Caco-2 (cell line): ENCODE results near the gene TOMM70. TPM values are rescaled to one million over a fixed set of nuclear protein-coding genes. Genes with fewer than 3 reads are reported as not detected.

Source experiments
- BruUV-seq: library from RNA; stranded (reverse); fragments of 400-500 nt; replicated peaks from 2 replicates; lab custom pipeline; 2021; lab: Mats Ljungman, UMichigan
- CTCF ChIA-PET: fragments of 300-600 bp; sonication (Branson Sonifier 250); formaldehyde crosslinking; loops from one replicate; lab custom pipeline; 2022; ENCODE audit warnings: antibody characterized with exemption; lab: Charles Lee
- POLR2A ChIA-PET: fragments of 300-600 bp; sonication (Branson Sonifier 250); formaldehyde crosslinking; loops from one replicate; lab custom pipeline; 2022; ENCODE audit warnings: antibody characterized with exemption; lab: Charles Lee
- DNase-seq, 2 experiments: peaks; one replicate each; pipeline versions ENCODE4 v3.0.0 to v3.0.0-alpha.2; 2020 to 2022
- H3K27me3 ChIP-seq: replicated peaks from 2 replicates; pipeline ENCODE4 v1.6.0; 2011; ENCODE audit warnings: low read length; ENCODE audit not compliant: control insufficient read depth, insufficient read depth
- H3K36me3 ChIP-seq: 2 replicates; pipeline ENCODE4 v1.5.1; 2011; ENCODE audit warnings: low read length; ENCODE audit not compliant: control insufficient read depth, insufficient read depth
- H3K4me1 ChIP-seq: fragments of 250-450 bp; sonication (Bioruptor Pico); 2 replicates; pipeline ENCODE4 v1.5.1; 2020; ENCODE audit warnings: mild to moderate bottlenecking
- H3K4me3 ChIP-seq: 2 replicates; pipeline ENCODE4 v1.5.1; 2011; ENCODE audit warnings: low read depth, mild to moderate bottlenecking, control low read depth, low read length
- H3K9me3 ChIP-seq: fragments of 250-450 bp; sonication (Bioruptor Pico); 2 replicates; pipeline ENCODE4 v1.5.1; 2020; ENCODE audit warnings: mild to moderate bottlenecking, moderate library complexity
- H3K27ac Mint-ChIP-seq: one replicate; pipeline ENCODE4 v1.8.0; 2022; ENCODE audit warnings: mixed read lengths; ENCODE audit not compliant: unreplicated experiment
- H3K27me3 Mint-ChIP-seq: one replicate; pipeline ENCODE4 v1.8.0; 2022; ENCODE audit warnings: mixed read lengths; ENCODE audit not compliant: insufficient read depth, unreplicated experiment
- H3K36me3 Mint-ChIP-seq: one replicate; pipeline ENCODE4 v1.8.0; 2022; ENCODE audit warnings: mild to moderate bottlenecking, mixed read lengths; ENCODE audit not compliant: insufficient read depth, unreplicated experiment
- H3K4me1 Mint-ChIP-seq: one replicate; pipeline ENCODE4 v1.8.0; 2022; ENCODE audit warnings: low read depth, mixed read lengths; ENCODE audit not compliant: unreplicated experiment
- H3K4me3 Mint-ChIP-seq: one replicate; pipeline ENCODE4 v1.8.0; 2022; ENCODE audit warnings: mild to moderate bottlenecking, moderate library complexity, mixed read lengths; ENCODE audit not compliant: unreplicated experiment
- H3K9me3 Mint-ChIP-seq: one replicate; pipeline ENCODE4 v1.8.0; 2022; ENCODE audit warnings: mixed read lengths; ENCODE audit not compliant: unreplicated experiment
- CTCF ChIP-seq, 2 experiments: fragments of 200-600 bp in 1 of 2; IDR thresholded peaks; 1 replicate in 1 of 2; 2 replicates in 1 of 2; pipeline versions ENCODE4 v1.5.1 to v1.8.0; 2011 to 2022; ENCODE audit warnings: antibody characterized with exemption in 1 of 2, control low read depth in 1 of 2, inconsistent platforms in 1 of 2, low read depth in 1 of 2, low read length in 1 of 2, mild to moderate bottlenecking in 1 of 2, moderate library complexity in 1 of 2; ENCODE audit not compliant: insufficient read depth in 1 of 2, severe bottlenecking in 1 of 2, unreplicated experiment in 1 of 2
- intact Hi-C: fragments of 100-400 bp; cut with micrococcal nuclease; formaldehyde crosslinking; loops from one replicate; pipeline ENCODE4 v1.10.0; 2022; ENCODE audit not compliant: unreplicated experiment
- total RNA-seq: library from RNA; stranded (reverse); gene quantifications from 2 replicates; pipeline ENCODE4 v1.2.3, GENCODE V29; 2022

The TOMM70 gene
- total RNA-seq, 1 experiment from 2014 or later, result 50.7 TPM

GRCh38 chr3:100348727-100349126 lies 52.2 kb downstream of the TOMM70 start:
- POLR2A ChIA-PET, result interaction anchor here (0.7 kb wide), 1 partner anchor 450 kb away, joined by 5 read pairs; no protein-coding TSS in a partner anchor
- no peaks in the 10 kb centered on the region for H3K27me3 ChIP-seq
- peaks cover 71% of the 10 kb centered on the region for H3K36me3 Mint-ChIP-seq
- H3K27me3 Mint-ChIP-seq, result no peaks in the 10 kb centered on the region
- BruUV-seq, result no TSS peak
- TF ChIP-seq CTCF (IDR thresholded peaks at IDR 0.05; ENCODE audit: insufficient read depth in 1 of 2, low read depth in 1 of 2, low read length in 1 of 2, severe bottlenecking in 1 of 2, unreplicated experiment in 1 of 2), result no peak
- H3K9me3 ChIP-seq, result no peaks in the 10 kb centered on the region
- H3K4me1 Mint-ChIP-seq, result no peaks in the 10 kb centered on the region
- no peak overlapping the region for H3K27ac Mint-ChIP-seq
- no peak for DNase-seq
- H3K36me3 ChIP-seq, result peaks cover 2% of the 10 kb centered on the region; the same call in 1 of the 2 replicates
- intact Hi-C loops, result no loop called here
- CTCF ChIA-PET, result no interaction called here
- H3K4me3 Mint-ChIP-seq, result no peak overlapping the region
- no peak overlapping the region for H3K4me3 ChIP-seq
- H3K4me1 ChIP-seq, result no peaks in the 10 kb centered on the region
- peaks cover 9% of the 10 kb centered on the region for H3K9me3 Mint-ChIP-seq

GRCh38 chr3:100340527-100340926 lies 60.4 kb downstream of the TOMM70 start:
- intact Hi-C loops, result no loop called here
- Histone ChIP-seq H3K27me3 (no peaks in the 10 kb centered on the region), H3K4me1 (peaks cover 7% of the 10 kb centered on the region; the same call in 1 of the 2 replicates), H3K36me3 (peaks cover 3% of the 10 kb centered on the region; the same call in 1 of the 2 replicates), H3K4me3 (no peak overlapping the region), H3K9me3 (no peaks in the 10 kb centered on the region)
- no peak overlapping the region for H3K4me3 Mint-ChIP-seq
- H3K27me3 Mint-ChIP-seq, result no peaks in the 10 kb centered on the region
- no peaks in the 10 kb centered on the region for H3K9me3 Mint-ChIP-seq
- H3K4me1 Mint-ChIP-seq, result peaks cover 5% of the 10 kb centered on the region
- no peak overlapping the region for H3K27ac Mint-ChIP-seq
- ChIA-PET CTCF (no interaction called here), POLR2A (interaction anchor here (0.6 kb wide), 1 partner anchor 20 kb away, joined by 3 read pairs; no protein-coding TSS in a partner anchor)
- H3K36me3 Mint-ChIP-seq, result peaks cover 46% of the 10 kb centered on the region
- DNase-seq, result no peak
- no TSS peak for BruUV-seq
- TF ChIP-seq CTCF (IDR thresholded peaks at IDR 0.05; ENCODE audit: insufficient read depth in 1 of 2, low read depth in 1 of 2, low read length in 1 of 2, severe bottlenecking in 1 of 2, unreplicated experiment in 1 of 2), result no peak

- Histone ChIP-seq H3K27me3 (no peaks in the 10 kb centered on the region), H3K36me3 (peaks cover 3% of the 10 kb centered on the region; the same call in 1 of the 2 replicates), H3K9me3 (no peaks in the 10 kb centered on the region), H3K4me3 (no peak overlapping the region), H3K4me1 (peaks cover 10% of the 10 kb centered on the region; the same call in 1 of the 2 replicates)
- no peaks in the 10 kb centered on the region for H3K9me3 Mint-ChIP-seq
- intact Hi-C loops, result no loop called here
- POLR2A ChIA-PET, result interaction anchor here (0.6 kb wide), 1 partner anchor 21 kb away, joined by 3 read pairs; no protein-coding TSS in a partner anchor
- DNase-seq, result no peak
- TF ChIP-seq CTCF (IDR thresholded peaks at IDR 0.05; ENCODE audit: insufficient read depth in 1 of 2, low read depth in 1 of 2, low read length in 1 of 2, severe bottlenecking in 1 of 2, unreplicated experiment in 1 of 2), result no peak
- peaks cover 48% of the 10 kb centered on the region for H3K36me3 Mint-ChIP-seq
- peaks cover 5% of the 10 kb centered on the region for H3K4me1 Mint-ChIP-seq
- H3K4me3 Mint-ChIP-seq, result no peak overlapping the region
- no TSS peak for BruUV-seq
- no peak overlapping the region for H3K27ac Mint-ChIP-seq
- H3K27me3 Mint-ChIP-seq, result no peaks in the 10 kb centered on the region
- CTCF ChIA-PET, result interaction anchor here (0.6 kb wide), 1 partner anchor 61 kb away, joined by 10 read pairs; the partner anchor contains the start of gene TOMM70
Measured at GRCh38 chr3:100339786-100340185, 61.1 kb downstream of the TOMM70 start.
